Trophoblast cell (in vitro differentiated cells and primary cell): ENCODE results near the gene TSKU. TPM values are rescaled to one million over a fixed set of nuclear protein-coding genes. Genes with fewer than 3 reads are reported as not detected.
"Not testable (repeated sequence)": the region's sequence is repeated elsewhere in the genome, so short reads cannot be mapped to it uniquely, and the experiment has no call there.

Experiments used
- DNase-seq, 2 donors: peaks; one replicate each; pipeline ENCODE4 v3.0.0-alpha.2; 2016
- H2AFZ ChIP-seq: 2 replicates; pipeline ENCODE4 v1.6.1; 2013; ENCODE audit warnings: low read length, moderate library complexity, mild to moderate bottlenecking; ENCODE audit not compliant: insufficient read depth, poor library complexity
- H2AK5ac ChIP-seq: 2 replicates; pipeline ENCODE4 v1.6.1; 2013; ENCODE audit warnings: mild to moderate bottlenecking, low read length
- H2BK120ac ChIP-seq: 2 replicates; pipeline ENCODE4 v1.6.1; 2013; ENCODE audit warnings: low read length, mild to moderate bottlenecking, moderate library complexity; ENCODE audit not compliant: insufficient read depth, poor library complexity
- H2BK12ac ChIP-seq: 2 replicates; pipeline ENCODE4 v1.6.1; 2013; ENCODE audit warnings: mild to moderate bottlenecking, low read length, moderate library complexity
- H2BK5ac ChIP-seq: 2 replicates; pipeline ENCODE4 v1.6.1; 2013; ENCODE audit warnings: low read length, low read depth, moderate library complexity, mild to moderate bottlenecking; ENCODE audit not compliant: poor library complexity
- H3K14ac ChIP-seq: 2 replicates; pipeline ENCODE4 v1.6.1; 2013; ENCODE audit warnings: mild to moderate bottlenecking, low read length
- H3K18ac ChIP-seq: 2 replicates; pipeline ENCODE4 v1.6.1; 2013; ENCODE audit warnings: mild to moderate bottlenecking, low read length
- H3K23ac ChIP-seq: 2 replicates; pipeline ENCODE4 v1.6.1; 2013; ENCODE audit warnings: low read length
- H3K27ac ChIP-seq: 2 replicates; pipeline ENCODE4 v1.5.1; 2013; ENCODE audit warnings: low read depth, mild to moderate bottlenecking, inconsistent platforms, low read length, moderate library complexity
- H3K27me3 ChIP-seq: 2 replicates; pipeline ENCODE4 v1.6.1; 2013; ENCODE audit warnings: inconsistent platforms, mild to moderate bottlenecking, low read length, moderate library complexity; ENCODE audit not compliant: insufficient read depth
- H3K36me3 ChIP-seq, 2 experiments: 1 replicate in 1 of 2; 2 replicates in 1 of 2; pipeline ENCODE4 v1.6.1; 2013; ENCODE audit warnings: low read length in 2 of 2, mild to moderate bottlenecking in 2 of 2, moderate library complexity in 1 of 2; ENCODE audit not compliant: insufficient read depth in 2 of 2, control insufficient read depth in 1 of 2
- H3K4ac ChIP-seq: 2 replicates; pipeline ENCODE4 v1.6.1; 2013; ENCODE audit warnings: low read depth, mild to moderate bottlenecking, low read length, moderate library complexity
- H3K4me1 ChIP-seq, 2 experiments: 1 replicate in 1 of 2; 2 replicates in 1 of 2; pipeline ENCODE4 v1.6.1; 2013; ENCODE audit warnings: low read length in 2 of 2, mild to moderate bottlenecking in 2 of 2, moderate library complexity in 1 of 2; ENCODE audit not compliant: insufficient read depth in 2 of 2, control insufficient read depth in 1 of 2
- H3K4me2 ChIP-seq: 2 replicates; pipeline ENCODE4 v1.6.1; 2013; ENCODE audit warnings: inconsistent platforms, mild to moderate bottlenecking, low read length, moderate library complexity
- H3K4me3 ChIP-seq: 2 replicates; pipeline ENCODE4 v1.5.1; 2013; ENCODE audit warnings: mild to moderate bottlenecking, low read depth, low read length, inconsistent platforms
- H3K79me1 ChIP-seq: one replicate; pipeline ENCODE4 v1.6.1; 2013; ENCODE audit warnings: low read length
- H3K79me2 ChIP-seq: 2 replicates; pipeline ENCODE4 v1.6.1; 2013; ENCODE audit warnings: low read length, mild to moderate bottlenecking; ENCODE audit not compliant: control insufficient read depth, insufficient read depth, poor library complexity
- H3K9ac ChIP-seq: 2 replicates; pipeline ENCODE4 v1.6.1; 2013; ENCODE audit warnings: mild to moderate bottlenecking, low read length
- H3K9me3 ChIP-seq: 2 replicates; pipeline ENCODE4 v1.6.1; 2013; ENCODE audit warnings: low read depth, mild to moderate bottlenecking, control low read depth, inconsistent platforms, low read length; ENCODE audit not compliant: insufficient read depth
- H4K12ac ChIP-seq: 2 replicates; pipeline ENCODE4 v1.6.1; 2013; ENCODE audit warnings: low read depth, mild to moderate bottlenecking, low read length, moderate library complexity
- H4K8ac ChIP-seq: 2 replicates; pipeline ENCODE4 v1.6.1; 2013; ENCODE audit warnings: low read depth, mild to moderate bottlenecking, low read length, moderate library complexity
- H4K91ac ChIP-seq: one replicate; pipeline ENCODE4 v1.6.1; 2013; ENCODE audit warnings: low read depth, mild to moderate bottlenecking, low read length, moderate library complexity
- WGBS: extraction: QIAGEN DNeasy Blood & Tissue Kit; methylation state at CpG from one replicate; pipeline ENCODE4 v1.1.7; 2013; ENCODE audit warnings: missing lambda C conversion rate; ENCODE audit not compliant: insufficient read length, insufficient coverage; ENCODE audit errors: extremely low coverage; 5-methylcytosine and 5-hydroxymethylcytosine counted together
- polyA plus RNA-seq: library from polyadenylated mRNA; stranded (reverse); fragments of 200-250 nt; gene quantifications from 2 replicates; pipeline ENCODE4 v1.2.3, GENCODE V29; 2013

TSKU gene
- 34.0 and 35.3 TPM in 2 replicates for polyA plus RNA-seq

DNA sequence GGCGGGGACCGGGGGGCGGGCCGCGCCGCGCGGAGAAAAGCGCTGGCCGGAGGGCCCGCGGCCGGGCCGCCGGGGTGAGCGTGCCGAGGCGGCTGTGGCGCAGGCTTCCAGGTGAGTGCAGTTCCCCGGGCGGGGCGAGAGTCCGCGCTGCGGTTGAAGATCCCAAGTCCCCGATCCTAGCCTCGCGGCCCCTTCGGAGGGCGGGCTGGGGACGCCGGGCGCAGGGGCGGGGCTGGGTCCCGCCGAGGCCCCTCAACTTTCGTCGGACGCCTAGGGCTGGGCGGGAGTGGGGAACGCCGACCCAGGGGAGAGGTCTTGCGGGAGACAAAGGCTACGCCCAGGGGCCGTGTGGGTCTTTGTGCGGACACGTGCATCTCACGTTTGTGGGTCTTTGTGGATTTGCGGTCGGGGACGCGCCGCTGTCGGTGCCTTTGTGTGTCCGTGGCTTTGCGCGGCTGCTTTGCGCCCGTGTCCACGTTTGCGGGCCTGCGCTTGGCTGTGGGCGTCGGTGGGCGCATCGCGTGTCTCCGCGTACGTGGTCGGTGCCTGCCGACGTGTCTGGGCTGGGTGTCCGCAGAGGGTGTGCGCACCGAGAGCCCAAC is at the start of gene TSKU:
Gene TSKU (plus strand): TSS at position 63 of the 602 bp plus-strand sequence. CDS start 12,261 bp downstream, outside the sequence.
- peaks cover 4 to 7% of the 10 kb centered on the region in 2 experiments for H3K36me3 ChIP-seq
- peak within 1 kb of the TSS; percentile 87 for H3K4me2 ChIP-seq
- peak within 1 kb of the TSS; percentile 96 for H2BK5ac ChIP-seq
- peak within 1 kb of the TSS; percentile 94 for H2BK120ac ChIP-seq
- peak within 1 kb of the TSS; percentile 86 for H2AK5ac ChIP-seq
- peak within 1 kb of the TSS; percentile 53 for H2BK12ac ChIP-seq
- peak within 1 kb of the TSS; percentile 89 for H2AFZ ChIP-seq
- peak within 1 kb of the TSS; percentile 98 for H3K18ac ChIP-seq
- H3K9ac ChIP-seq: peak within 1 kb of the TSS; percentile 95
- H4K8ac ChIP-seq: peak within 1 kb of the TSS; percentile 93
- peak within 1 kb of the TSS; percentile 97 for H3K4ac ChIP-seq
- peaks cover 35% of the 10 kb centered on the region for H3K79me2 ChIP-seq
- no peaks in the 10 kb centered on the region for H3K27me3 ChIP-seq
- H3K23ac ChIP-seq: peak within 1 kb of the TSS; percentile 22
- WGBS: no CpG with 5 or more reads among the region's 76 CpGs
- no peaks in the 10 kb centered on the region for H3K9me3 ChIP-seq
- peak; percentile 35 to 37 for DNase-seq
- H3K27ac ChIP-seq: peak within 1 kb of the TSS; percentile 97
- peak within 1 kb of the TSS; percentile 97 for H3K14ac ChIP-seq
- H4K12ac ChIP-seq: peak within 1 kb of the TSS; percentile 78
- peak within 1 kb of the TSS; percentile 98 for H3K4me3 ChIP-seq
- H3K4me1 ChIP-seq: peaks cover 51 to 52% of the 10 kb centered on the region in 2 experiments
- peaks cover 32% of the 10 kb centered on the region for H3K79me1 ChIP-seq
- H4K91ac ChIP-seq: peak within 1 kb of the TSS; percentile 98

DNA sequence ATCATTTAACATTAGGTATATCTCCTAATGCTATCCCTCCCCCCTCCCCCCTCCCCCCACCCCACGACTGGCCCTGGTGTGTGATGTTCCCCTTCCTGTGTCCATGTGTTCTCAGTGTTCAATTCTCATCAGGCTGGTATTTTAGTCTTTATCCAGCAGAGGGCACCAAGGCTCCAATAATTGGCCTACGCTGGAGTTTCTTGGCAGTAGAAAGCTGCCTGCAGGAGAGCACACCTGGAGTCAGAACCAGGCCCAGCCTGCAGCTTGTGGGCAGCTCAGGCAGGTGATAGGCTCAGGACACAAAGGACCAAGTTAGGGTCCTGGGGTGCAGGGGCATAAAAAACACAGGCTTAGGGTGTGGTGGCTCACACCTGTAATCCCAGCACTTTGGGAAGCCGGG is 49.2 kb upstream of the TSKU start:
- not testable (repeated sequence) for H3K4ac ChIP-seq, H4K8ac ChIP-seq, H3K79me1 ChIP-seq, H2AK5ac ChIP-seq, H2AFZ ChIP-seq, H2BK12ac ChIP-seq, H2BK5ac ChIP-seq, H4K91ac ChIP-seq, H3K4me2 ChIP-seq, H3K27me3 ChIP-seq, H3K23ac ChIP-seq, H3K14ac ChIP-seq, H3K36me3 ChIP-seq, H3K27ac ChIP-seq, H2BK120ac ChIP-seq, H3K4me3 ChIP-seq, H3K9ac ChIP-seq, H3K79me2 ChIP-seq, H4K12ac ChIP-seq, H3K9me3 ChIP-seq, H3K18ac ChIP-seq
- no CpG with 5 or more reads among the region's 3 CpGs for WGBS
- peak; percentile 65 to 97 for DNase-seq
- peaks cover 11 to 20% of the 10 kb centered on the region in 2 experiments for H3K4me1 ChIP-seq

DNA sequence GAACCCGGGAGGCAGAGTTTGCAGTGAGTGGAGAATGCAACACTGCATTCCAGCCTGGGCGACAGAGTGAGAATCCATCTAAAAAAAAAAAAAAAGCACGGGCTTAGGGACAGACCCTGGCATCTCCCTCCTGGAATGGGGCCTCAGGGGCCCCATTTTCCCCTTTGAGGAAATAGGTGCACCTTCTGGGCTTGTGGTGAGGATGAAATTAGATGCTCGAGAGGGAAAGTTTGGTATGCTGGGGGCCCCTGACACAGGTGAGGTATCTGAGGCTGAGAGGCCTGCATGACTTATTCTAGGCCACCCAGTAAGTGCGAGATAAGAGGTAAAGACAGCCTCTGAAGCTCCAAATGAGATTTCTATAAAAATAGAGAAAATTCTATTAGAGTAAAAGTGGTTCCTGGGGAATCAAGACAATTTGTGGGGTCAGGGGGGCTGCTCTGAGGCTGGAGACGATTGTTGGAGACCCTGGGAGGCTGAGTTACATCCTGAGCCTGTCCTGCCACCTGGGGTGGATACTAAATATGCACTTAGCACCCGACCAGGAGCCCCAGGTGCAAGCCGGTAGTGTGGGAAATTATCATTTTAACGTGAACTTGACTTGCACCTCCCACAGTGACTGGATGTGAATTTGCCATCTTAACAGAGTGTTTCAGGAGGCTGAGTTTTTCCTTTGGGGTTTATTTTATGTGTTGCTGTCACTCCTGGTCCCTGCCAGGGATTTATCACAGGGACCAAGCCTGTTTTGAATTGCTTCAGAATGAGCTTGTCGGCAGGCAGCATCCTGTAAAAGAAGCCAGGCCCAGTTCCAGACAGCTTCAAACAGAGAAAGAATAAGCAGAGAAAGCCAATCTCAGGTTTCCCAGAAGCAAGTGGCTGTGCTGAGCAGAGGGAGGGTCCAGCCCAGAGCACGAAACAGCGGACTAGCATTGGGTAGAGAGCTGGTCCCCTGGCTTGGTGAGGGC is 48.4 kb upstream of the TSKU start:
- H3K27ac ChIP-seq: no peak overlapping the region
- no peak overlapping the region for H2BK12ac ChIP-seq
- H2BK120ac ChIP-seq: no peak overlapping the region
- H3K4me1 ChIP-seq: peaks cover 11 to 20% of the 10 kb centered on the region in 2 experiments
- no peak overlapping the region for H2BK5ac ChIP-seq
- no peak overlapping the region for H4K8ac ChIP-seq
- no peak overlapping the region for H2AK5ac ChIP-seq
- no peaks in the 10 kb centered on the region for H3K79me1 ChIP-seq
- no peak overlapping the region for H2AFZ ChIP-seq
- no peak overlapping the region for H3K4ac ChIP-seq
- no peak overlapping the region for H3K4me3 ChIP-seq
- no peak overlapping the region for H3K9ac ChIP-seq
- H3K27me3 ChIP-seq: no peaks in the 10 kb centered on the region
- no CpG with 5 or more reads among the region's 12 CpGs for WGBS
- H3K9me3 ChIP-seq: no peaks in the 10 kb centered on the region
- no peaks in the 10 kb centered on the region for H3K36me3 ChIP-seq
- H4K12ac ChIP-seq: no peak overlapping the region
- no peaks in the 10 kb centered on the region for H3K79me2 ChIP-seq
- H3K4me2 ChIP-seq: no peak overlapping the region
- no peak overlapping the region for H4K91ac ChIP-seq
- DNase-seq: no peak
- no peak overlapping the region for H3K23ac ChIP-seq
- H3K14ac ChIP-seq: no peak overlapping the region
- no peak overlapping the region for H3K18ac ChIP-seq

DNA sequence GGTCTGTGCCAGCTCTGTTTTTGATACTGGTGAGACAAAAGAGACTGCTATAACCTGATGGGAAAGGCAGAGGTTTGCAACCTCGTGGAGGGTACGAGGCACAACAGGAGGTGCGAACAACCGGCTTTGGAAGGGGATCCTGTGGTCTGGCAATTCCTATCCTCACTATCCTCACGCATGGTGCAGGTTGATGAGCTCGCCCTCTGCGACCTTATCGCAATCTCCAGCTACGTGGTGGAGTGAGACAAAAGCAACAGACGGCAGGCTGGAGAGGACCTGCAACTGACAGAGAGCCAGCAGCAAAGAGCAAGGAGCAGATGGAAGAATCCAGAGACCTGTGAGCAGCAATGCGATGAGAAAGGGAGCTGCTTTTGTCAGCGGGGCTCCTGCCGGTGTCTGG is 47.3 kb upstream of the TSKU start:
- H3K9ac ChIP-seq: no peak overlapping the region
- H3K79me1 ChIP-seq: no peaks in the 10 kb centered on the region
- H3K14ac ChIP-seq: no peak overlapping the region
- no peak overlapping the region for H4K12ac ChIP-seq
- no peak overlapping the region for H2BK12ac ChIP-seq
- H3K4ac ChIP-seq: no peak overlapping the region
- no peak overlapping the region for H3K4me3 ChIP-seq
- peaks cover 11 to 20% of the 10 kb centered on the region in 2 experiments for H3K4me1 ChIP-seq
- no peak overlapping the region for H2AFZ ChIP-seq
- DNase-seq: no peak
- no peak overlapping the region for H4K91ac ChIP-seq
- no peak overlapping the region for H4K8ac ChIP-seq
- no peak overlapping the region for H3K18ac ChIP-seq
- H3K27ac ChIP-seq: no peak overlapping the region
- H3K36me3 ChIP-seq: no peaks in the 10 kb centered on the region
- H3K4me2 ChIP-seq: no peak overlapping the region
- H3K9me3 ChIP-seq: no peaks in the 10 kb centered on the region
- no peak overlapping the region for H2AK5ac ChIP-seq
- H3K23ac ChIP-seq: no peak overlapping the region
- no peaks in the 10 kb centered on the region for H3K27me3 ChIP-seq
- no CpG with 5 or more reads among the region's 13 CpGs for WGBS
- H2BK120ac ChIP-seq: no peak overlapping the region
- H2BK5ac ChIP-seq: no peak overlapping the region
- no peaks in the 10 kb centered on the region for H3K79me2 ChIP-seq
